Erythroblast (primary cell): ENCODE results near the gene FAM170B.

Experiments used
- DNase-seq, 2 experiments: peaks; one replicate each; lab custom pipeline; 2025; lab: John Stamatoyannopoulos, UW
- GATA1 ChIP-seq: IDR thresholded peaks from 2 replicates; pipeline ENCODE4 v1.6.1; 2011; ENCODE audit warnings: low read depth, mild to moderate bottlenecking, control low read depth, low read length, moderate library complexity
- POLR2A ChIP-seq: IDR thresholded peaks from 2 replicates; pipeline ENCODE4 v1.6.1; 2011; ENCODE audit warnings: mild to moderate bottlenecking, low read length

The FAM170B gene

DNA sequence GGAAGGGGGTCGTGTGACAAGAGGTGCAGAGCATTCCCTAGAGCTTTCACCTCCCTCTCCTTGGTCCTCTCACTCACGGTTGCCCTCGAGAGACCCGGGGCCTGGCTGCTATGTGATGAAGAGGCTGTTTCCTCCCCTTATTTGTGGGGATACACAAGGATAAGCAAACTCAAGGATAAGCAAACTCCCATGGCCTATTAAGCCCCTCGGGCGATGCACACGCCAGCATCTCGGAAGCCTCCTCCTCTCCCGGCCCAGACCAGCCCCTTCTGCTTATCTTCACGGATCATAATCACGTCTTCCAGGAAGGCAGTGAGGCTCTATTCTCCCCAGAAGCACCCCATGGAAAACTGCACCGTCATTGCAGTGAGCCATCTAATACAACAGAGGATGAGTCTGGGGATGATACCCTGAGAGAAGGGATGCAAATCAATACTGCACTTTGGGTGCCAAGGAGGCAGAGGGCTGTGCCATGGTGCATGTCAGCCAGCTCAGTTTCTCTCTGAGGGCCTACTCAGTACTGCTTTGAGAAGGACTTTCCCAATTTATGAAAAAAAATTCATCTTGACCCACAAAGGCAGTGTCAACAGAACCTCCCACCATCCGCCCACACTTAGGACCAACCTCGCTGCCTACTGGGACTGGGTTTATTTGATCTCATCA, 32.1 kb upstream of the FAM170B start:
- TF ChIP-seq POLR2A (no peak), GATA1 (no peak)
- DNase-seq = peak; percentile 57 to 59

DNA sequence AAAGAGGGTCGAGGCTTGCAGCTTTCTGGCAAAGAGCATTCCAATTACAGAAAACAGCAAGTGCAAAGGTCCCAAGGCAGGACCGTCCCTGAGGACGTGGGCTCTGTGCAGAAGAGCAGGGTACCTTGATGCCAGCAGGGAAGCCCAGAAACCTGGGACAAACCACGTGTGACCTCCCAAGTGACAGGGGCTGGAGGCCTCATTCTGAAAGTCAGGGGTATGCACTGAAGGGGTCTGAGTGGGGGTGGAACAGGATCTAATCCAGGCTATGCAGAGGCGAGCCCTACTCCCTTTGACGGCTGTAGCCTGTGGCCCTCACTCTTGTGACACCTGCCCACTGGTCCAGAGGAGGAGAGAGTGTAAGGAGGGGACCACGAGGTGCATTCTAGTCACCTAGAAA, 31.4 kb upstream of the FAM170B start:
- no peak for TF ChIP-seq GATA1
- no peak for TF ChIP-seq POLR2A
- DNase-seq = no peak

DNA sequence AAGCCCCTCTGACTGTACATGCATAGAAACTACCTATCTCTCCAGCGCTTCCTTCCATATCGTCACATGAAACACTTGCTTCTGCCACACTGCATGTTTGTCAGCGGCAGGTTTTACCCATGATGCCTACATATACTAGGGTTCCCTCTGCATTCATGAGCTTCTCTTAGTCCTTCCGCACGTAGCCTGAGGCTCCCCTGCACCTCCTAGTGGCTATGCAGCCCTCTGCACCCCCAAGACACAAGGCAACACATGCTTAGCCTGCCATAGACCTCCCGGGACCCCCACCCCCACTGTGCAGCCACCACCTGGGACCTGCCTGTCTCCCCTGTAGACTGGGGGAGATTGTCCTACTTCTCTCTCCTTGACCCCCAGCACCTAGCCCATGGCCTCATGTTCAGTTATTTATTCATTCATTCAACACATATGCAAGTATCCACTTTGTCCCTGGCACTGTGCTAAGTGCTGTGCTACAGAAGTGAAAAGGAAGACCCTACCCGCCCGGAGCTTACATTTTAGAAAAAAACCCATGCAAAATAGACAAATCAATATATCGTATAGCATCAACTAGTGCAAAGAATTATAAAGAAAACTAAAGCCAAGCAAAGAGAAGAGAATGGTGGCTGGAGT, 30.9 kb upstream of the FAM170B start:
- peak; percentile 30 to 32 for DNase-seq
- TF ChIP-seq GATA1 (no peak), POLR2A (no peak)

DNA sequence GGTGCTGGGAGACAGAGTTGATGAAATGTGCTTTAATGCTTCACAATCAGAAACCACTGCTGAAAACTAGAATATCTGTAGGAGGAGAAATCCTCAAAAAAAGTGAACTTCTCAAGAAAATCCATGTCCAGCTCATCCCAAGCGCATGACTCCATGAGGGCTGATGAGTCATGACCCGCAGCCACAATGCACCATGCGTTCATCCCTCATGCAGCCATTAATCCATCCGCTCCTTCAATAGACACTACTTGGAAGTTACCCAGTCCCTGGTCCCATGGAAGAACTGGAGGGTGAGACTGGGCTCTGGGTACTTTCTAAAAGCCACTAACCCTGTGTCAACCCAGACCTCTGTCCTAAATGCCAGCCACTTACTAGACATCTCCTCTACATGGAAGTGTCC, 29.9 kb upstream of the FAM170B start:
- DNase-seq = no peak
- no peak for TF ChIP-seq POLR2A
- no peak for TF ChIP-seq GATA1

DNA sequence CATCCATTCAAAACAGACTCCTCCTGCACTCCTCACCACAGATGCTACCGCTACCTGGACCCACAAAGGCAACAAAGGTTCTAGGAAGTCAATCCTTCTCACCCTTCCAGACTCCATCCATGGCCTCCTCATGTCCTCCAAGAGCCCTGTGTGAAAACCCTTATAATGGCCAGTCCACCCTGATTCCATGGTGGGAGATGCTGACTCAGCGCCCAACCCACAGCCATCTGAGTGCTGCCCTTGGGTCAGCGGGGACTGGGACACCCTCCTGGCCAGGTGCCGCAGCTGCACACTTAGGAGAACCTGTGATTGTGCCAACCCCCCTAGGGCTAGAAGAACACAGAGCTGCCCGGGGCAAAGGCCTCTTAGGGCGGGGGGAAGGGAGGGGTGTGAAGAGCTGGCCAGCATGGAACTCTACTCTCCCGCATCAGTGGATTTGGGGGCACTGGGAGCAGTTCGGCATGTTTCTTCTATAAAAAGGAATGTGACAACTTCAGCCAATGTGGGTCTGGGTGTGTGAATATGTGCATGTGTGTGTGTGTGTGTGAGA, 29.0 kb upstream of the FAM170B start:
- DNase-seq = no peak
- TF ChIP-seq POLR2A (no peak), GATA1 (no peak)

DNA sequence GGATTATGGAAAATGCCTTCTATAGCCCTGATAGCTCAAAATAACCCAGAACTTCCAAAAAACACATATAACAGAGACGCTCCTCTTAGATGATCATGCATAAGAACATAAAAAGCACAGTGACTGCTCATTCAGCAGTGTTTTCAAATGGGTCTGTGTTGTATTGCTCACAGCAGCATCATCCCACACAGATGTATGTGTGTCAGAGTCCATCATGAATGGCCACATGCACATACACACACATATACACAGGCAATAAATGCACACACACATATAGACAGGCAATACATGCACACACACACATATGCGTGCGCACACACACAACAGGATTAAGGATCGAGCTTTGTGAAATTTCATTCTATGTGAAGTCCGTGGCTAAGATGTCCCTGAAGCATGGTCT, 28.2 kb upstream of the FAM170B start:
- DNase-seq = no peak

GRCh38 chr10:49161411-49161997, 27.7 kb upstream of the FAM170B start:
- TF ChIP-seq POLR2A (no peak), GATA1 (no peak)
- DNase-seq = no peak

More for the DNA sequence above, 28.2 kb upstream of the FAM170B start:
- TF ChIP-seq GATA1 (no peak), POLR2A (no peak)

DNA sequence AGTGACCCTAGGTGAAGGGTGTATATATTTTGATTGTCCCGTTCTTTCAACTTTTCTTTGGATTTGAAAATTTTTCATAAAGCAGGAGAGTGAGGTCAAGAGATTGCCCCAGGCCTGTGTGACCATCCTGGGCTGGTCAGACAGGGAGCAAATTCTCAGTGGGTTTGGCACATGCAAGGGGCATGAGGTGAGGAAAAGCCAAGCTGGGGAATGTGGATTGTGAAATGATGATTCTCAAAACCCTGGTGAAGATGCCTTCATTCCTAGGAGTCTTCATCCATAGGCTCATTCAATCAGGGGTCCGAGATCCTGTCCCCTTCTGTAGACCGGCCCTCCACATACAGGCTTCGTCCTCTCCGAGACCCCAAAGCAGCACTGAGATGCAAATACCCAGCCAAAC, 27.0 kb upstream of the FAM170B start:
- no peak for DNase-seq
- TF ChIP-seq POLR2A (no peak), GATA1 (no peak)

DNA sequence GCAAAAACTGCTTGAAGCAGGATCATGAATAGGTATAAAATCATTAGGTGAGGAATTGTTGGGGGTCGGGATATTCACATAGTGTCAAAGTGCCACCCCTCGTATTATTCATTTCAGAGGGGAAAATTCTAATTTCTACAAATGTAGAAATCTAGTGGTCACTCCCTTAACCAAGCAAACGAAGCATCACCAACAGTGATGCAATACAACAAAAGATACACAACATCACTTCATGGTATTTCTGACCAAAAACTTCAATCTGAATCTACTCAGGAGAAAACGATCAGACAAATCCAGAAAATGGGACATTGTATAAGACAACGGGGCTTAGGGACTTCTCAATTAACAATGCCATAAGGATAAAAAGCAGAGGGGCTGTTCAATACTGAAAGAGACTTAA, 26.3 kb upstream of the FAM170B start:
- TF ChIP-seq POLR2A = no peak
- no peak for TF ChIP-seq GATA1
- no peak for DNase-seq

DNA sequence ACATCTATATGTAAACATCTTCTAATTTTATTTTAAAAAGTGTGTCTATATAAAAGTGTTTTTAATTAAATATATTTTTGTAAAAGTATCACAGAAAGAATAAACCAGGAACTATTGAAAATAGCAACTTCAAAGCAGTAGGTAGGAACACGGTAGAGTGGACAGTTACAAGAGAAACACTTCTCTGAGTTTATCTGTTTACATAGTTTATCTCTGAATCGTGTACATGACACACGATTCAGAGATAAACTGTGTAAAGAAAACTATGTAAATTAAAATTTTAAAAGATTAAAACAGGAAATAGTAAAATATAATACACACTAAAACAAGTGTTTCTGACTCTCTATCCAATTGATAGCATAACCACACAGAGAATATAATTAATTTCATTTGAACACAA, 25.1 kb upstream of the FAM170B start:
- DNase-seq = no peak
- TF ChIP-seq POLR2A = no peak

- no peak for DNase-seq
These were observed 24.6 kb upstream of the FAM170B start for GRCh38 chr10:49158404-49158803.

DNA sequence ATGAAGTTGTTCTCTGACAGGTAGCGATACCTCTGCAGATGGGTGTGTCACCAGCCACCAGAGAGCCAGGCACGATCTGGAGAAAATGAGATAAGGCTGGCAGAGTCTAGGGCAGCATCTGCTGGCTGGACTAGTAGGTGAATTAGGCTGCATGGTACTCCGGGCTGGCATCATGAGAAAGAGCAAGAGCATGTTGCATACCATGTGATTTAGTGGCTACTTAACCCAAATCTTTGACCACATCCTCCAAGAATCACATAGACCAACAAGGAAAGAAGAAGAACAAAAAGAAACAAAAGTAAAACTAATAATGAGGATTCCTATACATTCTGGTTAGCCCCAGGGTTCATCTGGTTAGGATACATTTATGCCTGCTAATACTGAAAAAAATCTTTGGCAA, 23.4 kb upstream of the FAM170B start:
- DNase-seq = no peak
- TF ChIP-seq GATA1 (no peak), POLR2A (no peak)

More at GRCh38 chr10:49158404-49158803, 24.6 kb upstream of the FAM170B start:
- no peak for TF ChIP-seq GATA1
- no peak for TF ChIP-seq POLR2A

- no peak for DNase-seq
- no peak for TF ChIP-seq POLR2A
- TF ChIP-seq GATA1 = no peak
These were observed 20.8 kb upstream of the FAM170B start for GRCh38 chr10:49154641-49155040.

DNA sequence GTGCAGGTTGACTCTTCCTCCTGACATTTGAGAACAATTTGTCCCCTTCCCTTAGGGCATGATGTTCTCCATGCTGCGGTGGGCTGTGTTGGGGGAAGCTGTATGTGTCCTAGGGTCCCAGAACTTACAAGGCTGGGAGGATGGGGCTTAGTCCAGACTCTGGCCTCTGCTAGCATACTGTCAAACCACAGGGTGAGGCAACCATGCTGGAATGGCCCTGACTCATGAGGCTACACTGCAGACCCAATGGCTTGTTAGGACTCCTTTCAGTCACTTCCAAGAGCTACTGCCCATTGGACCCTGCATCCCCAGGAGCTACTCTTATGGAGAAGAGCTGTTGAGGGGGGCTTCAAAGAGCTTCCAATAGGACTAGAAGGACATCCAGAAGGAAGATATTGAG, 20.1 kb upstream of the FAM170B start:
- TF ChIP-seq GATA1 (no peak), POLR2A (no peak)
- DNase-seq = no peak

DNA sequence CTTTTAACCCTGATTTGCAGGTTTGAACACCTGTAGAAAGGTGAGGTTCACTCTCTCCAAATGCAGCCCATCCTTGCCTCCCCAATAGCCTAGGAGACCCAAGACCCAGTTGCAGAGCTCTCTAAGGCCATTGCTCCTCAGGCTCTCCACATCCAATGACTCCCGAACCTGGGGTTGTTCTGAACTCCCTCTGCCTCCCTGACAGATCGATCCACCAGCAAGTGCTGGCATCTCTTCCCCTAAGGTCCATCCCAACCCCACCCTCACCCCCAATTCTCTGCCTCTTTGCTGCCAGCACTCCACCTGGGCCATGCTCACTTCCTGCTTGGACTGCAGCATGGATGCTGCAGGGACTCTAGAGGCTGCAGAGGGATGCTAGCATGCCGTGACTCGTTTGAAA, 19.3 kb upstream of the FAM170B start:
- TF ChIP-seq POLR2A = no peak
- TF ChIP-seq GATA1 = no peak
- no peak for DNase-seq
